Esophagus muscularis mucosa (tissue), 4 donors: ENCODE data around the gene SLC25A18. TPM values are rescaled to one million over a fixed set of nuclear protein-coding genes. Genes with fewer than 3 reads are reported as not detected.

Experiments
- DNase-seq: peaks from one replicate; pipeline ENCODE4 v3.0.0-alpha.2; 2017; ENCODE audit errors: extremely low spot score
- H3K27ac ChIP-seq, 4 donors: fragments of 200-600 bp; sonication (generic); replicated peaks in 1 of 4; 1 replicate in 3 of 4; 2 replicates in 1 of 4; pipeline ENCODE4 v1.5.1; 2016 to 2019; ENCODE audit warnings: mild to moderate bottlenecking in 1 of 4
- H3K27me3 ChIP-seq, 4 donors: fragments of 200-600 bp; sonication (generic); one replicate each; pipeline versions ENCODE4 v1.5.1 to v1.6.0; 2016 to 2019
- H3K36me3 ChIP-seq, 4 donors: fragments of 200-600 bp; sonication (generic); one replicate each; pipeline ENCODE4 v1.5.1; 2016 to 2019
- H3K4me1 ChIP-seq, 4 donors: fragments of 200-600 bp; sonication (generic); one replicate each; pipeline ENCODE4 v1.5.1; 2016 to 2019
- H3K4me3 ChIP-seq, 4 donors: fragments of 200-600 bp; sonication (generic); 1 replicate in 2 of 4; 2 replicates in 2 of 4; pipeline ENCODE4 v1.5.1; 2016 to 2019; ENCODE audit warnings: mild to moderate bottlenecking in 4 of 4, moderate library complexity in 1 of 4
- H3K9me3 ChIP-seq, 4 donors: fragments of 200-600 bp; sonication (generic); 1 replicate in 3 of 4; 2 replicates in 1 of 4; pipeline ENCODE4 v1.5.1; 2016 to 2019
- CTCF ChIP-seq, 3 experiments: fragments of 200-600 bp in 2 of 3; fragments of 450-650 bp in 1 of 3; sonication (generic) in 2 of 3; IDR thresholded peaks; one replicate each; pipeline ENCODE4 v1.5.1; 2017 to 2019; ENCODE audit warnings: antibody characterized with exemption in 3 of 3, mild to moderate bottlenecking in 2 of 3, moderate library complexity in 1 of 3
- EP300 ChIP-seq: sonication (generic); formaldehyde crosslinking; IDR thresholded peaks from one replicate; pipeline ENCODE4 v1.6.1; 2017; ENCODE audit warnings: antibody characterized with exemption
- POLR2A ChIP-seq: fragments of 450-650 bp; IDR thresholded peaks from one replicate; pipeline ENCODE4 v1.6.1; 2017; ENCODE audit warnings: antibody characterized with exemption, moderate library complexity, mild to moderate bottlenecking, low read depth
- POLR2AphosphoS5 ChIP-seq, 2 donors: sonication (generic); formaldehyde crosslinking; IDR thresholded peaks; one replicate each; pipeline ENCODE4 v1.6.1; 2017; ENCODE audit warnings: antibody characterized with exemption in 2 of 2
- WGBS: methylation state at CpG from one replicate; pipeline ENCODE4 v1.1.5; 2018; 5-methylcytosine and 5-hydroxymethylcytosine counted together
- intact Hi-C: fragments of 100-400 bp; cut with DNase I; formaldehyde crosslinking; loops from one replicate; pipeline ENCODE4 v1.15.1; 2023
- total RNA-seq, 4 donors: library from RNA; depleted of rRNA; stranded (reverse); fragments of >200 nt; gene quantifications; one replicate each; pipeline versions ENCODE4 v1.1.0 to v1.2.1, GENCODE V29; 2016

SLC25A18 gene
- total RNA-seq, 4 donors from 2014 or later: 0.42 to 2.8 (median 1.8) TPM

GRCh38 chr22:17542452-17542851 is 20.8 kb upstream of the SLC25A18 start:
- no peaks in the 10 kb centered on the region for H3K4me1 ChIP-seq
- intact Hi-C loops: no loop called here
- H3K36me3 ChIP-seq: peaks cover 0 to 43% (median 14%) of the 10 kb centered on the region in 4 donors
- TF ChIP-seq POLR2AphosphoS5 (IDR thresholded peaks at IDR 0.05) (no peak), POLR2A (no peak), EP300 (no peak), CTCF (IDR thresholded peaks at IDR 0.05) (no peak)
- no peak for DNase-seq
- H3K9me3 ChIP-seq: no peaks in the 10 kb centered on the region
- H3K27ac ChIP-seq: no peak overlapping the region
- H3K4me3 ChIP-seq: no peak overlapping the region
- WGBS: no CpG with 5 or more reads among the region's 14 CpGs
- H3K27me3 ChIP-seq: no peaks in the 10 kb centered on the region

DNA sequence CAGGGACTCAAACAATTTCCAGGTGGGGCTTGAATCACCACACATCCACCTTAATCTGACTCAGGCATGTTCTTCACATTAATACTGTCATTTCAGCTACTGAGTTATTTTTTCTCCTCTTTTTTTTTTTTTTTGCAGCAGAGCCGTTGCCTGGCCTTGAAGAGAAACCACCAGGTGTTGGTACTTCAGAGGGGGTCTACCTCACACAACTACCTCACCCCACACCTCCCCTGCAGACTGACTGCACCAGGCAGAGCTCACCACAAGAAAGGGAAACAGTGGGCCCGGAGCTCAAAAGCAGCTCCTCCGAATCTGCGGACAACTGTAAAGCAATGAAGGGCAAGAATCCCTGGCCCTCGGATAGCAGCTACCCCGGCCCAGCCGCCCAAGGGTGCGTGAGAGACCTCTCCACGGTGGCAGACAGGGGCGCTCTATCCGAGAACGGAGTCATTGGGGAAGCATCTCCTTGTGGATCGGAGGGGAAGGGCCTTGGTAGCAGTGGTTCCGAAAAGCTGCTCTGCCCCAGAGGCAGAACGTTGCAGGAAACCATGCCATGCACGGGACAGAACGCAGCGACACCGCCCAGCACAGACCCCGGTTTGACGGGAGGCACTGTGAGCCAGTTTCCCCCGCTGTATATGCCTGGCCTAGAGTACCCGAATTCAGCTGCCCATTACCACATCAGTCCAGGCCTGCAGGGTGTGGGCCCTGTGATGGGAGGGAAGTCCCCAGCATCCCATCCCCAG is 15.1 kb upstream of the SLC25A18 start:
- Histone ChIP-seq H3K27ac (no peak overlapping the region), H3K36me3 (peaks cover 0 to 37% (median 8%) of the 10 kb centered on the region in 4 donors), H3K27me3 (no peaks in the 10 kb centered on the region), H3K9me3 (no peaks in the 10 kb centered on the region), H3K4me3 (no peak overlapping the region), H3K4me1 (peaks cover 0 to 7% (median 0%) of the 10 kb centered on the region in 4 donors)
- no peak for DNase-seq
- 91% methylated on average over 16 of the region's 23 CpGs for WGBS
- TF ChIP-seq POLR2AphosphoS5 (IDR thresholded peaks at IDR 0.05): no peak
- no peak for TF ChIP-seq POLR2A
- TF ChIP-seq CTCF (IDR thresholded peaks at IDR 0.05): no peak
- no peak for TF ChIP-seq EP300
- intact Hi-C loops: no loop called here

DNA sequence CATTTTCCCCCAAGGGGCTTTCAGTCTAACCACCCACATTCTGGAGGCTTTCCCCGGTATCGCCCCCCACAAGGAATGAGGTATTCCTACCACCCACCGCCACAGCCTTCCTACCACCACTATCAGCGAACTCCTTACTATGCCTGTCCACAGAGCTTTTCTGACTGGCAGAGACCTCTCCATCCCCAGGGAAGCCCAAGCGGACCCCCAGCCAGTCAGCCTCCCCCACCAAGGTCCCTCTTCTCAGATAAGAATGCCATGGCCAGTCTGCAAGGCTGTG is 14.6 kb upstream of the SLC25A18 start:
- Histone ChIP-seq H3K9me3 (no peaks in the 10 kb centered on the region), H3K27me3 (no peaks in the 10 kb centered on the region), H3K36me3 (peaks cover 0 to 35% (median 8%) of the 10 kb centered on the region in 4 donors), H3K27ac (no peak overlapping the region), H3K4me1 (peaks cover 0 to 7% (median 0%) of the 10 kb centered on the region in 4 donors), H3K4me3 (no peak overlapping the region)
- intact Hi-C loops: no loop called here
- DNase-seq: no peak
- TF ChIP-seq POLR2A: no peak
- no peak for TF ChIP-seq POLR2AphosphoS5 (IDR thresholded peaks at IDR 0.05)
- 93% methylated on average over 5 of the region's 5 CpGs for WGBS

GRCh38 chr22:17549183-17549582 is 14.1 kb upstream of the SLC25A18 start:
- H3K36me3 ChIP-seq: peaks cover 0 to 32% (median 8%) of the 10 kb centered on the region in 4 donors
- no peak for TF ChIP-seq EP300
- H3K4me3 ChIP-seq: no peak overlapping the region
- DNase-seq: no peak
- 89% methylated on average over 9 of the region's 10 CpGs for WGBS
- no peak overlapping the region for H3K27ac ChIP-seq
- H3K9me3 ChIP-seq: no peaks in the 10 kb centered on the region
- H3K4me1 ChIP-seq: peaks cover 0 to 7% (median 0%) of the 10 kb centered on the region in 4 donors
- intact Hi-C loops: no loop called here
- H3K27me3 ChIP-seq: no peaks in the 10 kb centered on the region

DNA sequence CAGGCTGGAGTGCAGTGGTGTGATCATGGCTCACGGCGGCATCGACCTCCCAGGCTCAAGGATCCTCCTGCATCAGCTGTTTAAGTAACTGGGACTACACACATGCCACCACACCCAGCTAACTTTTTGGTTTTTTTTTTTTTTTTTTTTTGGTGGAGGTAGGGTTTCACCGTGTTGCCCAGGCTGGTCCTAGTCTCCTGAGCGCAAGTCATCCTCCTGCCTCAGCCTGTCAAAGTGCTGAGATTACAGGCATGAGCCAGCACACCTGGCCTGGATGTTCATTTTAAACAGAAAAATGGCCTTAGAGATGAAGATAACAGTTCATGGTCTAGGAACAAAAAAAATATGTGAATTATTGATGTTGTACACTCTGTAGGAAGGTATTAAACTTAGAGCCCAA is 13.6 kb upstream of the SLC25A18 start:
- H3K27me3 ChIP-seq: no peaks in the 10 kb centered on the region
- H3K4me3 ChIP-seq: no peak overlapping the region
- H3K27ac ChIP-seq: no peak overlapping the region
- 85% methylated on average over 5 of the region's 5 CpGs for WGBS
- H3K9me3 ChIP-seq: no peaks in the 10 kb centered on the region
- H3K4me1 ChIP-seq: peaks cover 0 to 7% (median 0%) of the 10 kb centered on the region in 4 donors
- intact Hi-C loops: no loop called here
- no peak for DNase-seq
- H3K36me3 ChIP-seq: peaks cover 0 to 32% (median 8%) of the 10 kb centered on the region in 4 donors
- no peak for TF ChIP-seq POLR2AphosphoS5 (IDR thresholded peaks at IDR 0.05)

GRCh38 chr22:17552737-17553136 is 10.6 kb upstream of the SLC25A18 start:
- WGBS: 78% methylated on average over 7 of the region's 7 CpGs
- no peak overlapping the region for H3K4me3 ChIP-seq
- no peak for TF ChIP-seq POLR2AphosphoS5 (IDR thresholded peaks at IDR 0.05)
- no peak for TF ChIP-seq POLR2A
- no peak for TF ChIP-seq EP300
- TF ChIP-seq CTCF (IDR thresholded peaks at IDR 0.05): no peak
- intact Hi-C loops: no loop called here
- no peaks in the 10 kb centered on the region for H3K9me3 ChIP-seq
- DNase-seq: no peak
- peaks cover 0 to 7% (median 0%) of the 10 kb centered on the region in 4 donors for H3K4me1 ChIP-seq
- no peak overlapping the region for H3K27ac ChIP-seq
- H3K27me3 ChIP-seq: no peaks in the 10 kb centered on the region
- peaks cover 0 to 29% (median 8%) of the 10 kb centered on the region in 4 donors for H3K36me3 ChIP-seq
